Tibial nerve (tissue), 4 donors: ENCODE measurements around the gene ALOX15B. TPM values are rescaled to one million over a fixed set of nuclear protein-coding genes. Genes with fewer than 3 reads are reported as not detected.
A peak's percentile ranks its signal among the peaks of the same experiment; 100 is the strongest.

ENCODE experiments used
- DNase-seq, 2 donors: peaks; one replicate each; pipeline ENCODE4 v3.0.0-alpha.2; 2019; ENCODE audit warnings: low spot score in 2 of 2
- H3K27ac ChIP-seq, 4 donors: fragments of 200-600 bp; sonication (generic) in 3 of 4; one replicate each; pipeline ENCODE4 v1.5.1; 2017 to 2019; ENCODE audit warnings: mild to moderate bottlenecking in 1 of 4
- H3K27me3 ChIP-seq, 2 donors: fragments of 200-600 bp; sonication (generic) in 1 of 2; one replicate each; pipeline versions ENCODE4 v1.5.1 to v1.6.0; 2017 to 2019
- H3K36me3 ChIP-seq, 3 donors: fragments of 200-600 bp; sonication (generic); one replicate each; pipeline ENCODE4 v1.5.1; 2018 to 2019
- H3K4me1 ChIP-seq, 4 donors: fragments of 200-600 bp; sonication (generic) in 3 of 4; one replicate each; pipeline ENCODE4 v1.5.1; 2017 to 2019
- H3K4me3 ChIP-seq, 4 donors: fragments of 200-600 bp; sonication (generic) in 3 of 4; one replicate each; pipeline ENCODE4 v1.5.1; 2017 to 2019; ENCODE audit warnings: mild to moderate bottlenecking in 1 of 4, moderate library complexity in 1 of 4
- H3K9me3 ChIP-seq, 4 donors: fragments of 200-600 bp; sonication (generic) in 3 of 4; one replicate each; pipeline ENCODE4 v1.5.1; 2017 to 2019
- EP300 ChIP-seq, 2 donors: sonication (generic); formaldehyde crosslinking; IDR thresholded peaks; one replicate each; pipeline ENCODE4 v1.6.1; 2017; ENCODE audit warnings: antibody characterized with exemption in 2 of 2, mild to moderate bottlenecking in 1 of 2
- POLR2A ChIP-seq, 2 donors: fragments of 450-650 bp; IDR thresholded peaks; one replicate each; pipeline ENCODE4 v1.6.1; 2017; ENCODE audit warnings: antibody characterized with exemption in 2 of 2, mild to moderate bottlenecking in 2 of 2, moderate library complexity in 2 of 2
- WGBS, 2 donors: methylation state at CpG; one replicate each; pipeline ENCODE4 v1.1.5; 2018; 5-methylcytosine and 5-hydroxymethylcytosine counted together
- total RNA-seq, 4 donors: library from RNA; depleted of rRNA; stranded (reverse); fragments of >200 nt; gene quantifications; one replicate each; pipeline ENCODE4 v1.1.0, GENCODE V29; 2016
- TF ChIP-seq, protein P1 (sequence below), 5 experiments: fragments of 200-600 bp in 3 of 5; fragments of 450-650 bp in 2 of 5; sonication (generic) in 3 of 5; IDR thresholded peaks; one replicate each; pipeline ENCODE4 v1.5.1; 2016 to 2019; ENCODE audit warnings: antibody characterized with exemption in 5 of 5, mild to moderate bottlenecking in 3 of 5, moderate library complexity in 2 of 5

ALOX15B gene
- total RNA-seq, 4 donors from 2014 or later = 3.8 to 22.8 (median 9.3) TPM

DNA sequence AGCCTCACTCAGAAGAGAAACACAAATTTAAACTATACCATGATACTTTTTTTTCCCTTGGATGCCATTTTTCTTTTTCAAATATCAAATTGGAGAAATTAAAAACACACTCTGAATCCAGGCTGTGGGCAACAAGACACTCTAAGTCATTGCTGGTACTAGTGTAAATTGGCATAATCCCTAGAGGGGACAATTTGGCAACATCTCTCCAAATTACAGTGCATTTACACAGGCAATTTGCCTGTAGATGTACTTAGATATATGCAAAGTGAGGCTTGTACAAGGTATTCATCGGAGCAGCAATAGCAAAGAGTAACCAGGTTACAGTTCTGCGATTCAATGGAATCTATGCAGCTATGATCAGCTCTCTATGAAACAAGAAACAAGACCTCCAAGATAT lies 43.1 kb upstream of the ALOX15B start:
- Histone ChIP-seq H3K27ac (no peak overlapping the region), H3K36me3 (no peaks in the 10 kb centered on the region), H3K4me1 (no peaks in the 10 kb centered on the region), H3K27me3 (peaks cover 0 to 73% of the 10 kb centered on the region in 2 donors), H3K4me3 (no peak overlapping the region), H3K9me3 (no peaks in the 10 kb centered on the region)
- no peak for DNase-seq
- TF ChIP-seq POLR2A (IDR thresholded peaks at IDR 0.05) (no peak), EP300 (IDR thresholded peaks at IDR 0.05) (no peak)
- TF ChIP-seq, protein P1, sequence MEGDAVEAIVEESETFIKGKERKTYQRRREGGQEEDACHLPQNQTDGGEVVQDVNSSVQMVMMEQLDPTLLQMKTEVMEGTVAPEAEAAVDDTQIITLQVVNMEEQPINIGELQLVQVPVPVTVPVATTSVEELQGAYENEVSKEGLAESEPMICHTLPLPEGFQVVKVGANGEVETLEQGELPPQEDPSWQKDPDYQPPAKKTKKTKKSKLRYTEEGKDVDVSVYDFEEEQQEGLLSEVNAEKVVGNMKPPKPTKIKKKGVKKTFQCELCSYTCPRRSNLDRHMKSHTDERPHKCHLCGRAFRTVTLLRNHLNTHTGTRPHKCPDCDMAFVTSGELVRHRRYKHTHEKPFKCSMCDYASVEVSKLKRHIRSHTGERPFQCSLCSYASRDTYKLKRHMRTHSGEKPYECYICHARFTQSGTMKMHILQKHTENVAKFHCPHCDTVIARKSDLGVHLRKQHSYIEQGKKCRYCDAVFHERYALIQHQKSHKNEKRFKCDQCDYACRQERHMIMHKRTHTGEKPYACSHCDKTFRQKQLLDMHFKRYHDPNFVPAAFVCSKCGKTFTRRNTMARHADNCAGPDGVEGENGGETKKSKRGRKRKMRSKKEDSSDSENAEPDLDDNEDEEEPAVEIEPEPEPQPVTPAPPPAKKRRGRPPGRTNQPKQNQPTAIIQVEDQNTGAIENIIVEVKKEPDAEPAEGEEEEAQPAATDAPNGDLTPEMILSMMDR (IDR thresholded peaks at IDR 0.05) = no peak
- WGBS, 2 donors = 95 to 97% methylated on average over 2 of the region's 2 CpGs

DNA sequence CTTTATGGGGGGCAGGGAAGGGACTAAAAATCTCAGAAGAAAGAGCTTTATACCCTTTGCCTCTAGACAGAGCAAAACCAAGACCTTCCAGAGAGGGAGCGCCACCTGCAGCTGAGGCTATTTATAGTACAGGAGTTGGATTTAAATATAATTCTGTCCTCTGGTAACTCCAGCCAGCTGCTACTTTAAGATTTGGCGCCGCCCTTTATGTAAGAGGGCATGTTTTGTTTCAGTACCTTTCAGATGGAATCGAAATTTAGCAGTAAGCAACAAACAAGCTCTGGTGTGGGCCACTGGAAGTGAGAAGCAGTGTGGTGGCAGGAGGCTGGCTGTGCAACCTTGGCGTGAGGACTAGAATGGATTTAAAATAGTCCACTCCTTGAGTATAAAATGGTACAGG lies 41.7 kb upstream of the ALOX15B start:
- Histone ChIP-seq H3K9me3 (no peaks in the 10 kb centered on the region), H3K4me1 (peaks cover 0 to 5% (median 2%) of the 10 kb centered on the region in 4 donors), H3K36me3 (no peaks in the 10 kb centered on the region), H3K27me3 (peaks cover 0 to 87% of the 10 kb centered on the region in 2 donors), H3K4me3 (no peak overlapping the region), H3K27ac (no peak overlapping the region)
- DNase-seq = no peak
- 33 to 38% methylated on average over 5 of the region's 5 CpGs for WGBS, 2 donors
- no peak for TF ChIP-seq EP300 (IDR thresholded peaks at IDR 0.05)
- TF ChIP-seq, protein P1 (IDR thresholded peaks at IDR 0.05) = no peak
- TF ChIP-seq POLR2A (IDR thresholded peaks at IDR 0.05) = no peak

DNA sequence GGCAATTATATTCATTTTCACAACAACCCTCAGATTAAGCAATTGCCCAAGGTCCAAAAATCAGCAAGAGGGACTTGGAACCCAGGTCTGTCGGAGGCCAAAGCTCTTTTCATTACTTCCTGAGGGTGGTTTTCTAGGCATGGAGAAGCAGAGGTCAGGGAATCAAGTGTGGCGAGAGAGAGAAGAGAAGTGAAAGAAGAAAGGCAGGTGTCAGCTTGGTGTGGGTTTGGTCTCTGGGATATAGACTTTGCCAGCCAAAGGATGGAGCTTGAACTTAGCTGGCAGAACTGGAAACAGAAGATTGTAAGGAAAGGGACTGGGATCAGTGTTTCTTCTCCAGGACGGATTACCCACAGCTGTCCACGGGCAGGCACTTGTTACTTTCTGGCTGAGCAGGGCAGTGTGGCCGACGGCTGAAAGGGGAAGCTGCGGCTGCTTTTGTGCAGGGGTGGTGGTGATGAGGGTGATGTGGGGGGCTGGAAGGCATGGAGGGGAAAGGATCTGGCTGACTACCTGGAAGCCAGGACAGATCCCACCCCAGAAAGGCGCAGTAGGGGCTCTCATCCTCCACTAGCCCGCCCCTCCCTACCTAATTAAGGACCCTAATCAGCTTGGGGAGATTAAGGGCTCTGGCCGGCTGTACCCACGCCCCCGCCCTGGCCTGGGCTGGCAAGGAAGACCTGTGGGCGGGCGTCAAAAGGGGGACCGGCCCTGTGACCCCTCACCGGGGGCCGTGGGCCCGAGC lies 36.7 kb upstream of the ALOX15B start, which contains the start of gene GUCY2D:
Gene GUCY2D, plus strand, starts transcription at position 640 of the 745 bp plus-strand sequence. CDS start 433 bp downstream, outside the sequence.
- H3K9me3 ChIP-seq = no peaks in the 10 kb centered on the region
- peak within 1 kb of the TSS in 2 of 4 donors; percentile 12 to 19 for H3K4me3 ChIP-seq
- TF ChIP-seq EP300 (IDR thresholded peaks at IDR 0.05) (no peak), POLR2A (IDR thresholded peaks at IDR 0.05) (no peak)
- TF ChIP-seq, protein P1 (IDR thresholded peaks at IDR 0.05) = no peak
- H3K27ac ChIP-seq = no peak within 1 kb of the TSS
- peaks cover 0 to 20% (median 14%) of the 10 kb centered on the region in 4 donors for H3K4me1 ChIP-seq
- H3K36me3 ChIP-seq = no peaks in the 10 kb centered on the region
- WGBS, 2 donors = 19 to 26% methylated on average over 17 to 18 of the region's 18 CpGs
- peaks cover 0 to 85% of the 10 kb centered on the region in 2 donors for H3K27me3 ChIP-seq
- no peak for DNase-seq

DNA sequence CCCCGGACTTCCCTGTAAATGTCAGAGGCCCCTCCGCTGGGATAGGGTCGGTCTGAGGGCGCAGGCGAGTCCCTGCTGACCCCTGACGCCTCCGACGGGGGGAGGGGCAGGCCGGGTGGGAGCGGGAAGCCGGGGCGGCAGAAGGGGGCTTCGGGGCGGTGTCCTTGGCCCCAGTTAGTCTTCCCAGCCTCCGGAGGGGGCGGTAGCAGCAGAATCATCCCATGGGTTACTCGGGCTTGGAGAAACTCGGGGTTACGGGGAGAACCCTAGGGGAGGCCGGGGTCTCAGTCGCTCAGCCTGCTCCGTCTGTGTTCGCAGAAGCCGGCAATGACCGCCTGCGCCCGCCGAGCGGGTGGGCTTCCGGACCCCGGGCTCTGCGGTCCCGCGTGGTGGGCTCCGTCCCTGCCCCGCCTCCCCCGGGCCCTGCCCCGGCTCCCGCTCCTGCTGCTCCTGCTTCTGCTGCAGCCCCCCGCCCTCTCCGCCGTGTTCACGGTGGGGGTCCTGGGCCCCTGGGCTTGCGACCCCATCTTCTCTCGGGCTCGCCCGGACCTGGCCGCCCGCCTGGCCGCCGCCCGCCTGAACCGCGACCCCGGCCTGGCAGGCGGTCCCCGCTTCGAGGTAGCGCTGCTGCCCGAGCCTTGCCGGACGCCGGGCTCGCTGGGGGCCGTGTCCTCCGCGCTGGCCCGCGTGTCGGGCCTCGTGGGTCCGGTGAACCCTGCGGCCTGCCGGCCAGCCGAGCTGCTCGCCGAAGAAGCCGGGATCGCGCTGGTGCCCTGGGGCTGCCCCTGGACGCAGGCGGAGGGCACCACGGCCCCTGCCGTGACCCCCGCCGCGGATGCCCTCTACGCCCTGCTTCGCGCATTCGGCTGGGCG lies 35.9 kb upstream of the ALOX15B start:
- Histone ChIP-seq H3K4me3 (peak overlapping the region in 2 of 4 donors; percentile 12 to 19), H3K9me3 (no peaks in the 10 kb centered on the region), H3K36me3 (no peaks in the 10 kb centered on the region), H3K27ac (no peak overlapping the region), H3K27me3 (peaks cover 0 to 81% of the 10 kb centered on the region in 2 donors), H3K4me1 (peaks cover 0 to 20% (median 14%) of the 10 kb centered on the region in 4 donors)
- WGBS, 2 donors = 3% methylated on average over 13 to 22 of the region's 92 CpGs
- no peak for DNase-seq
- TF ChIP-seq, protein P1 (IDR thresholded peaks at IDR 0.05) = no peak
- TF ChIP-seq EP300 (IDR thresholded peaks at IDR 0.05) = no peak
- no peak for TF ChIP-seq POLR2A (IDR thresholded peaks at IDR 0.05)
